HepG2 (cell line): ENCODE data around the gene SEC63. TPM values are rescaled to one million over a fixed set of nuclear protein-coding genes. Genes with fewer than 3 reads are reported as not detected.

Source experiments
- ATAC-seq: fragments of 200-7000 bp; cut with Tn5 transposase; 3 replicates; pipeline ENCODE4 v1.9.1; 2020; ENCODE audit warnings: mild to moderate bottlenecking, moderate library complexity
- BruUV-seq: library from RNA; stranded (reverse); fragments of 400-500 nt; replicated peaks from 2 replicates; lab custom pipeline; 2021; lab: Mats Ljungman, UMichigan
- CTCF ChIA-PET: fragments of 300-600 bp; formaldehyde crosslinking; extraction: SDS; loops from one replicate; lab custom pipeline; 2021; ENCODE audit warnings: low total read pairs, inconsistent platforms, low intra/inter-chr PET ratio; lab: Yijun Ruan, JAX
- POLR2A ChIA-PET: fragments of 350-600 bp; sonication (Branson Sonifier 250); formaldehyde crosslinking; loops from one replicate; lab custom pipeline; 2020; ENCODE audit warnings: antibody characterized with exemption, inconsistent platforms; lab: Yijun Ruan, JAX
- DNase-seq: peaks from one replicate; pipeline ENCODE4 v3.0.0-alpha.2; 2015; ENCODE audit warnings: low spot score
- FAIRE-seq: peaks from 3 replicates; lab custom pipeline; 2011; peaks lifted over from hg19 to GRCh38; lab: Jason Lieb, UNC
- H2AFZ ChIP-seq: one replicate; pipeline ENCODE4 v1.6.1; 2011; ENCODE audit warnings: low read length, inconsistent platforms
- H3K27ac ChIP-seq: fragments of 300-600 bp; 3 replicates; pipeline ENCODE4 v1.8.0; 2011; ENCODE audit warnings: mixed run types, mild to moderate bottlenecking, mixed read lengths, low read length, inconsistent platforms; ENCODE audit not compliant: insufficient read depth; ENCODE audit errors: extremely low read length
- H3K27me3 ChIP-seq, 2 experiments: fragments of 200-600 bp in 1 of 2; 2 replicates in 1 of 2; 3 replicates in 1 of 2; pipeline versions ENCODE4 v1.6.0 to v1.8.0; 2011; ENCODE audit warnings: low read length in 2 of 2, mild to moderate bottlenecking in 2 of 2, moderate library complexity in 2 of 2, inconsistent platforms in 1 of 2; ENCODE audit not compliant: insufficient read depth in 2 of 2, control insufficient read depth in 1 of 2
- H3K36me3 ChIP-seq, 2 experiments: fragments of 200-600 bp in 1 of 2; replicated peaks in 1 of 2; 2 replicates in 1 of 2; 3 replicates in 1 of 2; pipeline versions ENCODE4 v1.5.1 to v1.8.0; 2011; ENCODE audit warnings: low read length in 2 of 2, inconsistent platforms in 1 of 2; ENCODE audit not compliant: insufficient read depth in 2 of 2, control insufficient read depth in 1 of 2
- H3K4me1 ChIP-seq: 2 replicates; pipeline ENCODE4 v1.5.1; 2012; ENCODE audit warnings: low read length, inconsistent platforms; ENCODE audit not compliant: insufficient read depth
- H3K4me2 ChIP-seq: 2 replicates; pipeline ENCODE4 v1.6.0; 2011; ENCODE audit warnings: low read depth, low read length, inconsistent platforms
- H3K4me3 ChIP-seq, 3 experiments: fragments of 200-600 bp in 1 of 3; sonication (generic), shearing (Covaris generic) in 1 of 3; replicated peaks in 1 of 3; 2 replicates each; pipeline ENCODE4 v1.5.1; 2011 to 2016; ENCODE audit warnings: low read length in 3 of 3, inconsistent platforms in 2 of 3, low read depth in 2 of 3, mild to moderate bottlenecking in 2 of 3, control low read depth in 1 of 3, mixed read lengths in 1 of 3; ENCODE audit not compliant: insufficient read depth in 1 of 3
- H3K79me2 ChIP-seq: one replicate; pipeline ENCODE4 v1.6.1; 2011; ENCODE audit warnings: low read length, inconsistent platforms; ENCODE audit not compliant: insufficient read depth
- H3K9ac ChIP-seq: 2 replicates; pipeline ENCODE4 v1.6.0; 2011; ENCODE audit warnings: mild to moderate bottlenecking, low read depth, low read length, inconsistent platforms; ENCODE audit not compliant: insufficient read depth
- H3K9me3 ChIP-seq: 2 replicates; pipeline ENCODE4 v1.5.1; 2012; ENCODE audit warnings: mild to moderate bottlenecking, low read length
- H4K20me1 ChIP-seq: 2 replicates; pipeline ENCODE4 v1.6.0; 2011; ENCODE audit warnings: inconsistent platforms, mild to moderate bottlenecking, low read length, moderate library complexity; ENCODE audit not compliant: insufficient read depth
- CEBPB ChIP-seq: IDR thresholded peaks from 2 replicates; pipeline ENCODE4 v1.6.1; 2011; ENCODE audit warnings: low read depth, low read length, improper control_type of control experiment, borderline replicate concordance
- GABPB1 ChIP-seq: IDR thresholded peaks from 2 replicates; pipeline ENCODE4 v1.6.1; 2016; ENCODE audit warnings: mild to moderate bottlenecking, missing genetic modification reagents, moderate library complexity, missing compliant biosample characterization
- MAFG ChIP-seq: sonication (generic); formaldehyde crosslinking; IDR thresholded peaks from 2 replicates; pipeline ENCODE4 v1.5.1; 2020; ENCODE audit warnings: mild to moderate bottlenecking, missing genetic modification reagents
- RARA ChIP-seq: IDR thresholded peaks from 2 replicates; pipeline ENCODE4 v1.6.1; 2016; ENCODE audit warnings: missing genetic modification reagents, missing compliant biosample characterization
- RCOR2 ChIP-seq: IDR thresholded peaks from 2 replicates; pipeline ENCODE4 v1.6.1; 2016; ENCODE audit warnings: missing biosample characterization, missing genetic modification reagents
- RNF2 ChIP-seq: fragments of 450-650 bp; conservative IDR thresholded peaks from 2 replicates; pipeline ENCODE4 v1.6.1; 2016; ENCODE audit warnings: low read depth
- ZFP1 ChIP-seq: IDR thresholded peaks from 2 replicates; pipeline ENCODE4 v1.6.1; 2016
- ZMYM2 ChIP-seq: sonication (generic); formaldehyde crosslinking; IDR thresholded peaks from 2 replicates; pipeline ENCODE4 v1.8.0; 2022; ENCODE audit warnings: mild to moderate bottlenecking, missing genetic modification reagents
- WGBS: methylation state at CpG from one replicate; pipeline ENCODE4 v1.1.6; 2017; ENCODE audit warnings: low lambda C conversion rate; 5-methylcytosine and 5-hydroxymethylcytosine counted together
- in situ Hi-C: cut with HindIII; loops from 2 replicates; pipeline ENCODE4 v1.10.0; 2017; ENCODE audit warnings: low pct_unique_long_range_greater_than_20kb; ENCODE audit not compliant: extremely low pct_ligation_motif_present
- intact Hi-C: fragments of 100-400 bp; cut with micrococcal nuclease; formaldehyde crosslinking; loops from one replicate; pipeline ENCODE4 v1.10.0; 2022; ENCODE audit not compliant: unreplicated experiment
- polyA plus RNA-seq, 8 experiments: library from polyadenylated mRNA; depleted of rRNA in 3 of 8; stranded (reverse) in 7 of 8; unstranded in 1 of 8; fragments of >200 nt; fragmentation: Illumina TruSeq in 4 of 8; extraction: Trizol in 4 of 8; gene quantifications; 2 replicates each; pipeline versions ENCODE4 v1.2.1 to v1.2.3, GENCODE V29; 2011 to 2016; ENCODE audit warnings: low read depth in 4 of 8, missing spikeins in 1 of 8, mixed read lengths in 1 of 8; ENCODE audit not compliant: insufficient read depth in 1 of 8
- small RNA-seq, 3 experiments: library from RNA; depleted of rRNA; stranded (forward); fragments of <200 nt; gene quantifications; one replicate each; pipeline ENCODE3, GENCODE V24; 2012; ENCODE audit warnings: low read depth in 2 of 3, low replicate concordance in 1 of 3; ENCODE audit not compliant: insufficient read length in 3 of 3, insufficient read depth in 2 of 3
- total RNA-seq, 5 experiments: library from RNA; depleted of rRNA; stranded (reverse); fragments of >200 nt; fragmentation: Illumina TruSeq; extraction: Trizol; gene quantifications; 2 replicates each; pipeline ENCODE4 v1.2.3, GENCODE V29; 2016; ENCODE audit warnings: low read depth in 1 of 5
- TF ChIP-seq, protein P1 (sequence below): sonication (generic); formaldehyde crosslinking; IDR thresholded peaks from 2 replicates; pipeline ENCODE4 v1.4.0; 2020; ENCODE audit warnings: missing genetic modification reagents

The SEC63 gene
- total and polyA plus RNA-seq, 2 of the 13 experiments (the other 11 are each of a cell fraction or from before 2014, with no cell fraction given): 20.2 to 45.9 TPM

DNA sequence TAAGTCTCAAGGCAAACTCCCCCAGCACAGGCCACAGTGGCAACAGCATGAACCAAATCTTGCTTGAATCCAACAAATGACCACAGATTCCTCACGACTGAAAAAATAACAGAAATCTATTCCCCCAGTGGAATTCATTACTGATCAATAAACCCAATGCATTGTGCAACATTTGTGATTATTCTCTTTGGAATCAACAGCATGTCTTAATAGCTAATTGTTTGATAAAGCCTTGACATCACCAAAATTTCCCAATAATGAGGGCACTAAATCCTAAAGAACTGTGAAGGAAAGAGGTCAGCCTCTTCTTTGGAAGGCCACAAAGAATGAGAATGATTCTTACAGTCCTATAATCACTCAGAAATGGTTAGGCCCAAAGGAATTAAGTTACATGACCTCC lies 139.7 kb downstream of the SEC63 start:
- Histone ChIP-seq H4K20me1 (no peaks in the 10 kb centered on the region), H3K27ac (no peak overlapping the region), H3K4me2 (no peak overlapping the region), H2AFZ (no peak overlapping the region), H3K9ac (no peak overlapping the region), H3K36me3 (no peaks in the 10 kb centered on the region), H3K4me1 (peaks cover 60% of the 10 kb centered on the region), H3K9me3 (no peaks in the 10 kb centered on the region), H3K79me2 (no peaks in the 10 kb centered on the region), H3K4me3 (no peak overlapping the region), H3K27me3 (peaks cover 3 to 42% of the 10 kb centered on the region in 2 experiments)
- no peak for TF ChIP-seq ZFP1 (CRISPR knock-in tag)
- no peak for TF ChIP-seq RCOR2
- peak; percentile 54; the same call in 1 of the 2 replicates for TF ChIP-seq CEBPB
- TF ChIP-seq MAFG: no peak
- POLR2A ChIA-PET: no interaction called here
- 63% methylated on average over 1 of the region's 1 CpG for WGBS
- in situ Hi-C loops (no loop called here), intact Hi-C loops (no loop called here)
- FAIRE-seq: no peak
- BruUV-seq: no TSS peak
- DNase-seq: no peak
- ATAC-seq: no peak
- CTCF ChIA-PET: no interaction called here

DNA sequence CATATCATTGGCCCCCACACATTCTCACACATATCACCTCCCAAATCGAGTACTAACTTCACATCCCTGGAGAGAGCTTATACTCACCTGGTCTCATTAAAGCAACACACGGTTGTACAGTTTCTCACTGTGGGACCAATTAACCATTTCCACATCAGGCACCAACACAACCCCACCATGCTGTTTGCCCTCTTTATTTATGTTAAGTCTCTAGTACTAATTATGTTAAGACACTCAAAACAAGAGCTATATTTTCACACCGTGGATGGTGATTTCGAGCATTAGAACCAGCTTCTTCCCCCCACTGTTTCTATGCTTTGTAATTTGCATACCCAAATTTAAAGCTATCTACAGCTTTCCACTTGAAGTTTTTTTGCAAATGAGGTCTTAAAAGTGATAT lies 140.2 kb downstream of the SEC63 start:
- Histone ChIP-seq H2AFZ (no peak overlapping the region), H3K9me3 (no peaks in the 10 kb centered on the region), H3K27me3 (peaks cover 1 to 37% of the 10 kb centered on the region in 2 experiments), H3K36me3 (no peaks in the 10 kb centered on the region), H3K4me3 (no peak overlapping the region), H3K9ac (no peak overlapping the region)
- intact Hi-C loops: no loop called here
- BruUV-seq: no TSS peak
- no peak for DNase-seq
- 41% methylated on average over 4 of the region's 4 CpGs for WGBS
- TF ChIP-seq RNF2: no peak
- TF ChIP-seq GABPB1: no peak
- TF ChIP-seq RARA (CRISPR knock-in tag): no peak
- TF ChIP-seq ZMYM2: no peak
- TF ChIP-seq, protein P1, sequence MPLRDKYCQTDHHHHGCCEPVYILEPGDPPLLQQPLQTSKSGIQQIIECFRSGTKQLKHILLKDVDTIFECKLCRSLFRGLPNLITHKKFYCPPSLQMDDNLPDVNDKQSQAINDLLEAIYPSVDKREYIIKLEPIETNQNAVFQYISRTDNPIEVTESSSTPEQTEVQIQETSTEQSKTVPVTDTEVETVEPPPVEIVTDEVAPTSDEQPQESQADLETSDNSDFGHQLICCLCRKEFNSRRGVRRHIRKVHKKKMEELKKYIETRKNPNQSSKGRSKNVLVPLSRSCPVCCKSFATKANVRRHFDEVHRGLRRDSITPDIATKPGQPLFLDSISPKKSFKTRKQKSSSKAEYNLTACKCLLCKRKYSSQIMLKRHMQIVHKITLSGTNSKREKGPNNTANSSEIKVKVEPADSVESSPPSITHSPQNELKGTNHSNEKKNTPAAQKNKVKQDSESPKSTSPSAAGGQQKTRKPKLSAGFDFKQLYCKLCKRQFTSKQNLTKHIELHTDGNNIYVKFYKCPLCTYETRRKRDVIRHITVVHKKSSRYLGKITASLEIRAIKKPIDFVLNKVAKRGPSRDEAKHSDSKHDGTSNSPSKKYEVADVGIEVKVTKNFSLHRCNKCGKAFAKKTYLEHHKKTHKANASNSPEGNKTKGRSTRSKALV (CRISPR knock-in tag): no peak
- TF ChIP-seq, all 625 proteins: peak for 0
- ChIA-PET POLR2A (no interaction called here), CTCF (no interaction called here)
- in situ Hi-C loops: no loop called here
- ATAC-seq (no peak), FAIRE-seq (no peak)
- no peaks in the 10 kb centered on the region for H3K79me2 ChIP-seq
- no peak overlapping the region for H3K4me2 ChIP-seq
- H3K4me1 ChIP-seq: peaks cover 55% of the 10 kb centered on the region
- no peak overlapping the region for H3K27ac ChIP-seq
- H4K20me1 ChIP-seq: no peaks in the 10 kb centered on the region

Small RNA genes within 50 kb of the gene (small RNA-seq; reads per million reads assigned to genes)
- gene MTHFD2P3: 0 reads per million in 3 experiments
- 0 reads per million in 3 experiments for gene RF00045
- 0 reads per million in 3 experiments for gene RNU6-437P

Other genes with a start within 250 kb of the SEC63 start
- gene SCML4, start 133.9 kb downstream of the SEC63 start, total RNA-seq (2016; rRNA removed; fragmentation: Illumina TruSeq; extraction: Trizol): not detected in 2 replicates
- gene SCML4, start 133.9 kb downstream of the SEC63 start, polyA plus RNA-seq (2011; rRNA removed): 0.05 TPM in 1 of 2 replicates, not detected in the other
- 13.9 and 20.5 TPM in 2 replicates for gene OSTM1, start 116.5 kb upstream of the SEC63 start, total RNA-seq (2016; rRNA removed; fragmentation: Illumina TruSeq; extraction: Trizol)
- gene OSTM1, start 116.5 kb upstream of the SEC63 start, polyA plus RNA-seq (2011; rRNA removed): 8.7 and 9.9 TPM in 2 replicates
- gene NR2E1, start 207.8 kb upstream of the SEC63 start, total RNA-seq (2016; rRNA removed; fragmentation: Illumina TruSeq; extraction: Trizol): not detected in 2 replicates
- not detected in 2 replicates for gene NR2E1, start 207.8 kb upstream of the SEC63 start, polyA plus RNA-seq (2011; rRNA removed)